NCI-H524 (cell line): ENCODE data around the gene SEC16A.

ENCODE experiments used
- DNase-seq, 2 experiments: peaks; one replicate each; lab custom pipeline; 2025; lab: John Stamatoyannopoulos, UW

Gene SEC16A

GRCh38 chr9:136463578-136463977 is 19.3 kb downstream of the SEC16A start:
- no peak for DNase-seq

DNA sequence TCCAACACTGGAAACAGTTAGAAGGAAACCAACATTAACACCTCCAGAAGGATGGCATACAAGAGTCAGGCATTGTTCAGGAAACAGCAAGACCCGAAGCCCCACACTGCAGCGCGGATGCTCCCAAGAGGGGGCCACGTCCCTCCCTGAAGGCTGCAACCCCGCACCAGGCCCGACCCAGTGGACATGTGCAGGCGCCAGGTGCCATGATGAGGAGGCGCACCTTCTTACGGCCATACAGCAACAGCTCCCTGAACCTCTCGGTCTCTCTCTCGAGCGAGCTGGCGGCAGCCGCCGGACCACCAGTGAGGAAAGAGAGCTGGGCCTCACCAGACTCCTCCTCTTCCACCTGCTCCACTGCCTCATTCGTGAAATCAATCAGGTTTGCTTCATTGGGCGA is 20.2 kb downstream of the SEC16A start:
- DNase-seq: no peak

- no peak for DNase-seq
Observed at GRCh38 chr9:136460772-136461325, 22.0 kb downstream of the SEC16A start.

DNA sequence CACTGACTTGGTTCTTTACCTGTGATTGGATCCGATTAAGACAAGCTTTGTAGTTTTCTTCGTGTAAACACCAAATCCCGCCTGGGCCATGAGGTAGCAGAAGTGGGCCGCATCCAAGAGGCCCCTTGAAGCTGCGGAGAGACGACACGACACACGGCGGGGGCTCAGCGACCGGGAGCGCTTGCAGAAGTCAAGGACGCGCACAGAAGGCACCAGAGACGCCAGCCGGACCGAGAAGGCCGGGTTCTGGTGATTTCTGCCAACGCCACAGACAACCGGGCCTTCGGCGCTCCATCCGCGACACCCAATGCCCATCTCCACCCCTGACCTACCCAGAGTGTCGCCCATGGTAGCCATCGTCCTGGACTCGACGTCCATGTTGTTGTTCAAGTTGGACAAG is 23.4 kb downstream of the SEC16A start:
- DNase-seq: no peak

GRCh38 chr9:136457326-136457725 is 25.5 kb downstream of the SEC16A start:
- no peak for DNase-seq

DNA sequence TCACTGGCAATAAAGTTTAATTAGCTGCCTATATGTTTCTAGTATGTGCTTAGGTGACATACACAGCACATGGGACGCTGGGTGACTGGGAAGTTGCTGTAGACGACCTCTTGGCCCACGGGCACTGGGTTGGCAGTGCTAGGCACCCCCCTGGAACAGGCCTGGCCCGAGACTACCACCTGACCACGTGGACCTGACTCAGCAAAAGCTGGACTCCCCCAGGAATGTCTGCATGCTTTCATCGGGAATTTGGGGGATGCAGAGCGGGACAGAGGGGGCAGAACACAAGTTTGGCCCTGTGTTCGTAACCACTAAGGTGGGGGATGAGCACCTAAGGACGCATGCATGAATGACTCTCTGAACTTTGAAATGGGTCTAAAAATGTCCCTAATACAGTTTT is 26.6 kb downstream of the SEC16A start:
- DNase-seq: no peak

GRCh38 chr9:136455043-136456002 is 27.5 kb downstream of the SEC16A start:
- DNase-seq: no peak

- no peak for DNase-seq
Observed at GRCh38 chr9:136454026-136454796, 28.6 kb downstream of the SEC16A start.

DNA sequence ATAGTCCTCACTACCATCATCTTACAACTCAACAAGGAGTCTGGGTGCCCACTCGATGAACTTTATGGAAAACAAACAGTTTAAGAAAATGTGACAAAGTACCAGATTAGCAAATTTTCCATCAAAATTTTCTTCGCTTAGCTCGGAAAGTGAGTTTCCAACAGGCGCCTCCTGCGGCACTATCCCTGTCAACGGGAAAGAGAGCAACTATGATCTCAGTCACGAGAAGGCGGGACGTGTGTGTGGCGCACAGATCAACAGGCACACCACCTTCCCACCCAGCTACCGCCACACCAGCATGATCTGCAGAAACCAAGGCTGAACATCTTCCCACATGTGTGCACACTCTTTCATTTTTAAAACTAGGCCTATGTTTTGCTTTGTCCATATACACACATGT is 29.5 kb downstream of the SEC16A start:
- DNase-seq: no peak

DNA sequence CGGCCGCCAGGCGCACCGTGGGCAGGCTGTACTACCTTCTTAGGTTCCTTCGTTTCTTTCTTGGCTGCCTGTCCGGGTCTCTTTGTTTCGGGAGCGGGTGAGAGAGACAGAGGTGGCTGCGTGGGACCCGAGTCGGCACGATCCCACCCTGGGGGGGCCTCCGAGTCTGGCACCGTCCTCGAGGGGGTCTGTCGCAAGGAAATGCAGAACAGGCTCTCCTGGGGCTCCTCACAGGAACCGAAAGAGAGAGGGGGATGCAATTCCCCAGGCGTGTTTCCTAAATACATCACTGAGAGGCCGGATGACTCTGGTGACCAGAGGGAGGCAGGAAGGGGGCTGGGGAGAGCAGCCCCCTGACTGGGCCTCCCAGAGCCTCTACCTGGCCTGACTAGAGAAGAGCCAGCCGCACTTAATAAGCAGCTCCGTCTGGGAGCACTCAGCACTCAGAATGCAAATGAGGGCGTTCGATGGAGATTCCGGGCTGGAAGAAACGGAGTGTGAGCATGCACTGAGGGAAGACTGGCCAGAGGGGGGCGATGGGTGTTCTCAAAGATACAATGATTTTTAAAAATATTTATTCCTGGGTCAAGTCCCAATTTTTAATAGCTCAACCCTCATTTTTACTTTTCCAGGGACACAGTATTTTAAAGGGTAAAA is 31.5 kb downstream of the SEC16A start:
- DNase-seq: no peak

GRCh38 chr9:136448655-136449054 is 34.2 kb downstream of the SEC16A start:
- DNase-seq: no peak

DNA sequence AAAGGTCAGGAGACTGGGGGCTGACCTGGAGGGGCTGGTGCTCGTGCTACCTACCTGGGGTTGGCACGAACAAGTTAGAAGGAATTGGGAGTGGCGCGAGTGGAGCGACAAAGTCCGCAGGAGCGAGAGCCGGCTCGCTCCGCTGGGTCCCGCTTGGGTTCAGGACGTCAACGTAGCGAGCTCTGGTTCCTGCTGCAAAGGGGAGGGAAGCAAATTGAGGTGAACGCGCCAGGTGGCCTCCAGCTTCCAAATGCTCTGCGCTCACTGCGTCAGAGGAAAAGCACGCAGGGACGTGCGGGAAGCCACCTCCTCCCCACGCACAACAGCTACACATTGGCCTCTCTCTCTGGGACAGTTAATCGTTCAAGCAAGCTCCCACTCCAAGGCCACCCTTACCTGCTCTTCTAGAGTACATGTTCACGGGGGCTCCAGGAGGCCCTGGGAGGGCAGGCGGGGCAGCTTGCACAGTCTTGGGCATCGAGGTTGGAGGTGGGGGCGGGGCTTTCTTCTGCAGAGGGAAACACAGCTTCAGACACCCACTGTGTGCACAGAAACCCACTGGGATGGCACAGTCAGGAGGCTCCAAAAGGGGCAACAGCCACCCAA is 35.6 kb downstream of the SEC16A start:
- no peak for DNase-seq

GRCh38 chr9:136445799-136446198 is 37.0 kb downstream of the SEC16A start:
- no peak for DNase-seq

DNA sequence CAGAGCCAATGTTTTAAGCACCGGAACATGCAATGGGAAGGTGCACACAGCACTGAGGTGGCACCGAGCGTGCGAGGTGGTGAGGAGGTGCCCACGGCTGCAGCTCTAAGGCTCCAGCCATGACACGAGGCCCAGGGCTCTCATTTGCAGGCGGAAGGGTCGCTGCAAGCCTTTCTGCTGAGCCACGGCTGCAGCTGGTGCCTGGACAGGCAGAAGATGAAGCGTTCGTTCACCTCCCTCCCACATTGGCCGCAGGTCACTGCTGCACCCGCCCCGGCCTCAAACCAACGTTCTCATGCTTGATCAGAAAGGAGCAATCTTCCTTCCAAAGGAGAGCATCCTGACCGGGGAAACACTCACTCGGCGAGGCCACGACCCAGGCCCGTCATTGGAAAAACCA is 38.7 kb downstream of the SEC16A start:
- no peak for DNase-seq

- DNase-seq: no peak
Observed at GRCh38 chr9:136443687-136444086, 39.2 kb downstream of the SEC16A start.

DNA sequence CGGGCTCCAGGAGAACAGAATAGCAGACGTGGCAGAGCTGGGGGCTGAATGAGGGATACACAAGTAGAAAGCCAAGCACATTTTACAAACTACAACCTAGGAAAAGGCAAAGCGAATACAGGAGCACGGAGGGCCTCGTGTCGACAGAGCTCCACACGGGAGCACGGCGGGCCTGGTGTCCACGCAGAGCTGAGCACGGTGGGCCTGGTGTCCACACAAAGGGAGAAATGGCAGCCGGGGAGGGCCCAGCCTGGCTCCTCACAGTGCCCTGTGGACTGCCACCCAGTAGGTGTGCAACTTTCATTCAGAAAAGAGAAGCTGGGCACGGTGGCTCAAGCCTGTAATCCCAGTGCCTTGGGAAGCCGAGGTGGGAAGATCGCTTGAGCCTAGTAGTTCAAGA is 39.8 kb downstream of the SEC16A start:
- no peak for DNase-seq

- DNase-seq: no peak
Observed at GRCh38 chr9:136442265-136442664, 40.6 kb downstream of the SEC16A start.

DNA sequence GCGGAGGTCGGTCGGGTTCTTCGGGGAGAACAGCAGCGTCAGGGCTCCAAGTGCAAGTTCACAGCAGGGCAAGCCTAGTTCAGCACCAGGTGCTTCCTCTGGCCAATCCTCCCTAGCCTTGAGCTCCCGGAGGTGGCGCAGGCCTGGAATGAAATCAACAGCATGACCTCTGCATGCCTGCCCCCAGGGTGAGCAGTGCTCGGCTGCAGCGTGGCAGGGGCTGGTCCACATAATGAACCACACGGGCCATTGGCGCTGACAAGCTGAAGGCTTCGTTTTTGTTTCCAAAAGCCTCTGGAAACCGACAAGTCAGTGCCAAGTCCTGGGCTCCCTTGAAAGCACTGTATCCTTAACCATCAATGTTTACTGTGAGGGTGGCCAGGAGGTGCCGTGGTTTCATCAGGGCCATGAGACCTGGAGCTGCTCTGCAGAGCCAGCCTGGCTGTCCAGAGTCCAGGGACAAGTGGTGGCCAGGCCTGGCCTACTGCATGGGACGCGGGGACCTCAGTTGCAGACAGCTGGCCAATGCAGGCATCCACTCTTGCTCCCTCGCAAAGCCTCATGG is 41.1 kb downstream of the SEC16A start:
- no peak for DNase-seq

- DNase-seq: no peak
Observed at GRCh38 chr9:136441191-136441680, 41.6 kb downstream of the SEC16A start.

DNA sequence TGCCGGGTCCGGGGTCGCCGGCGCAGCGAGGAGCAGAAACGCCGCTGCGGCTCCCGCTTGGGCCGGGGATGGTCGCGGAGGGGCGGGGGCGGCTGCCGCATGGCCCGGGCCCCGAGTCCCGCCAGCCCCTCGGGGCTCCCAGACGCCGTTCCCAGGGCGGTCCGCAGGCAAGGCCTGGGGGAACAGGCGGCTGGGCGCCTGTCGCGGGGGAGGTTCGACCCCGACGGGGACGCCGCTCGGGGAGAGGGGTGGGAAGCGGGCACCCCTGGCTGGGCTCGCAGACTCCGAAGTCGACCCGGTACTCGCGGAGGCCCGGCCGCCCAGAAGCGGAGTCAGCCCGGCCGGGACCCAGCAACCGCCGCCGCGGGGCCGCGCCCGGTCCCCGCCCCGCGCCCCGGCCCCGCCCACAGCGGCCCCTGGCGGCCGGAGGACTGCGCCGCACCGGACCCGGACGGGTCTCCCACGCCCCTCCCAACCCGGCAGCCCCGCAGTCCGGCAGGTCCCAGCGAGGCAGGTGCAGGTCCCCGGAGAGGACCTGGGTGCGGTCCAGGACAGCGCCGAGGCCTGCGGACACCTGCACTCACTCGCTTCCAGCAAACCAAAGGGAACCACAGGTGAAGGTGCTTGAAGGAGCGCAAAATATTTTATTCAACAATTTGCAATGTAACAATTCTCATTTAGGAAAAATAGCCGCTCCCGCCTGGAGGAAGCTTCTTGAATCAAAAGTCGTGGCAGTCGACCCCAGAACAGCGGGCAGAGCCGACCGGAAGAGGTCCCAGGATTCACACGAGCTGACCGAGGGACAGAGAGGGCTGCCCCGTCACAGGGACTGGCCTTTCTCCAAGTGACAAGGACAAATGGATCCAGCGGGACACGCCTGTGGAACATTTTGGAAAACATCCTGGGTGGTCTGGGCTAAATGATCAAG is 43.1 kb downstream of the SEC16A start, which contains the start of gene INPP5E:
Gene INPP5E (minus strand): TSS at position 365 of the 928 bp plus-strand sequence. CDS start 426 bp downstream, outside the sequence.
- DNase-seq: peak; percentile 26 to 60
